Activated naive CD4-positive, alpha-beta T cell treated with anti-CD3 and anti-CD28 coated beads for 36 hours (primary cell): Measurements from ENCODE around the gene NPB. TPM values are rescaled to one million over a fixed set of nuclear protein-coding genes. Genes with fewer than 3 reads are reported as not detected.

Source experiments
- CTCF ChIA-PET: fragments of 350-600 bp; sonication (Branson Sonifier 250); formaldehyde crosslinking; loops from one replicate; lab custom pipeline; 2021; ENCODE audit warnings: antibody characterized with exemption; lab: Charles Lee
- DNase-seq: peaks from one replicate; pipeline ENCODE4 v3.0.0-alpha.2; 2020
- H3K27ac Mint-ChIP-seq: one replicate; pipeline ENCODE4 v1.8.0; 2021; ENCODE audit warnings: mild to moderate bottlenecking, mixed read lengths
- H3K27me3 Mint-ChIP-seq: one replicate; pipeline ENCODE4 v1.8.0; 2021; ENCODE audit warnings: low read depth, mixed read lengths
- H3K36me3 Mint-ChIP-seq: one replicate; pipeline ENCODE4 v1.8.0; 2021; ENCODE audit warnings: low read depth, mixed read lengths
- H3K4me1 Mint-ChIP-seq: one replicate; pipeline ENCODE4 v1.8.0; 2021; ENCODE audit warnings: low read depth, mixed read lengths
- H3K4me3 Mint-ChIP-seq: one replicate; pipeline ENCODE4 v1.8.0; 2021; ENCODE audit warnings: mild to moderate bottlenecking, moderate library complexity, mixed read lengths
- H3K9me3 Mint-ChIP-seq: one replicate; pipeline ENCODE4 v1.8.0; 2021; ENCODE audit warnings: mixed read lengths
- intact Hi-C: fragments of 100-400 bp; cut with micrococcal nuclease; formaldehyde crosslinking; loops from one replicate; pipeline ENCODE4 v1.15.1; 2023
- total RNA-seq, 2 experiments: library from RNA; stranded (reverse); gene quantifications; one replicate each; pipeline ENCODE4 v1.2.3, GENCODE V29; 2021

NPB gene
- total RNA-seq, 2 experiments from 2014 or later = 0.12 to 0.19 TPM

GRCh38 chr17:81951785-81952684 lies 50.0 kb downstream of the NPB start:
- Mint-ChIP-seq H3K36me3 (no peaks in the 10 kb centered on the region), H3K27ac (no peak overlapping the region), H3K9me3 (no peaks in the 10 kb centered on the region), H3K4me1 (peaks cover 4% of the 10 kb centered on the region), H3K27me3 (no peaks in the 10 kb centered on the region), H3K4me3 (no peak overlapping the region)
- intact Hi-C loops = no loop called here
- no peak for DNase-seq
- CTCF ChIA-PET = interaction anchor here (1.0 kb wide), 1 partner anchor 15 kb away, joined by 3 read pairs; no protein-coding TSS in a partner anchor

Other genes starting within 250 kb of the NPB start
- gene PDE6G, start 245.7 kb upstream of the NPB start, total RNA-seq = under 1 TPM; 0.83 to 0.89 TPM
- 10 to 100 TPM; 41.9 to 44.1 TPM for gene OXLD1, start 235.6 kb upstream of the NPB start, total RNA-seq
- 10 to 100 TPM; 30.8 to 32.3 TPM for gene CCDC137, start 235.5 kb upstream of the NPB start, total RNA-seq
- gene ARL16, start 218.4 kb upstream of the NPB start, total RNA-seq = 10 to 100 TPM; 13.8 to 14.1 TPM
- gene HGS, start 218.2 kb upstream of the NPB start, total RNA-seq = 100 to 1,000 TPM in 1 of 2 experiments, 10 to 100 TPM in 1; 87.1 to 109 TPM
- gene MRPL12, start 198.9 kb upstream of the NPB start, total RNA-seq = 100 to 1,000 TPM in 1 of 2 experiments, 10 to 100 TPM in 1; 97.7 to 102 TPM
- gene SLC25A10, start 190.0 kb upstream of the NPB start, total RNA-seq = 10 to 100 TPM; 16.9 to 18.0 TPM
- gene GCGR, start 98.1 kb upstream of the NPB start, total RNA-seq = not detected
- gene MCRIP1, start 68.9 kb upstream of the NPB start, total RNA-seq = 10 to 100 TPM; 53.7 to 55.6 TPM
- gene PPP1R27, start 67.2 kb upstream of the NPB start, total RNA-seq = not detected
- gene P4HB, start 41.7 kb upstream of the NPB start, total RNA-seq = 100 to 1,000 TPM; 273 to 276 TPM
- gene ARHGDIA, start 30.9 kb upstream of the NPB start, total RNA-seq = 100 to 1,000 TPM; 355 to 389 TPM
- gene ALYREF, start 10.7 kb upstream of the NPB start, total RNA-seq = 100 to 1,000 TPM; 213 to 217 TPM
- 100 to 1,000 TPM; 171 to 182 TPM for gene ANAPC11, start 10.5 kb upstream of the NPB start, total RNA-seq
- 10 to 100 TPM; 15.9 to 16.6 TPM for gene PCYT2, start 9.2 kb downstream of the NPB start, total RNA-seq
- 10 to 100 TPM; 18.8 to 22.1 TPM for gene SIRT7, start 15.9 kb downstream of the NPB start, total RNA-seq
- 10 to 100 TPM; 13.5 to 14.8 TPM for gene MAFG, start 25.5 kb downstream of the NPB start, total RNA-seq
- 100 to 1,000 TPM; 121 to 130 TPM for gene PYCR1, start 35.1 kb downstream of the NPB start, total RNA-seq
- gene MYADML2, start 45.0 kb downstream of the NPB start, total RNA-seq = not detected
- under 1 TPM; 0.35 to 0.38 TPM for gene NOTUM, start 58.9 kb downstream of the NPB start, total RNA-seq
- 10 to 100 TPM; 33.6 to 34.8 TPM for gene ASPSCR1, start 75.4 kb downstream of the NPB start, total RNA-seq
- gene CENPX, start 120.6 kb downstream of the NPB start, total RNA-seq = 10 to 100 TPM; 55.8 to 57.8 TPM
- 10 to 100 TPM; 12.0 to 12.5 TPM for gene LRRC45, start 121.1 kb downstream of the NPB start, total RNA-seq
- gene RAC3, start 129.4 kb downstream of the NPB start, total RNA-seq = 1 to 10 TPM; 4.5 to 4.8 TPM
- 100 to 1,000 TPM; 139 to 146 TPM for gene DCXR, start 135.5 kb downstream of the NPB start, total RNA-seq
- gene RFNG, start 149.6 kb downstream of the NPB start, total RNA-seq = 10 to 100 TPM; 17.6 to 18.0 TPM
- gene GPS1, start 149.7 kb downstream of the NPB start, total RNA-seq = 10 to 100 TPM; 91.0 to 91.3 TPM
- 100 to 1,000 TPM; 132 to 133 TPM for gene DUS1L, start 163.6 kb downstream of the NPB start, total RNA-seq
- 100 to 1,000 TPM; 183 to 195 TPM for gene FASN, start 196.0 kb downstream of the NPB start, total RNA-seq